HG02678 (cell line): Measurements from ENCODE around the gene WDR91.
A peak's percentile ranks its signal among the peaks of the same experiment; 100 is the strongest.
"Not testable (repeated sequence)": the region's sequence is repeated elsewhere in the genome, so short reads cannot be mapped to it uniquely, and the experiment has no call there.

Experiments
- ATAC-seq: cut with Tn5 transposase; IDR thresholded peaks from one replicate; pipeline ENCODE4 v1.9.1; 2021; ENCODE audit warnings: mild to moderate bottlenecking, moderate library complexity; ENCODE audit not compliant: unreplicated experiment

The WDR91 gene

DNA sequence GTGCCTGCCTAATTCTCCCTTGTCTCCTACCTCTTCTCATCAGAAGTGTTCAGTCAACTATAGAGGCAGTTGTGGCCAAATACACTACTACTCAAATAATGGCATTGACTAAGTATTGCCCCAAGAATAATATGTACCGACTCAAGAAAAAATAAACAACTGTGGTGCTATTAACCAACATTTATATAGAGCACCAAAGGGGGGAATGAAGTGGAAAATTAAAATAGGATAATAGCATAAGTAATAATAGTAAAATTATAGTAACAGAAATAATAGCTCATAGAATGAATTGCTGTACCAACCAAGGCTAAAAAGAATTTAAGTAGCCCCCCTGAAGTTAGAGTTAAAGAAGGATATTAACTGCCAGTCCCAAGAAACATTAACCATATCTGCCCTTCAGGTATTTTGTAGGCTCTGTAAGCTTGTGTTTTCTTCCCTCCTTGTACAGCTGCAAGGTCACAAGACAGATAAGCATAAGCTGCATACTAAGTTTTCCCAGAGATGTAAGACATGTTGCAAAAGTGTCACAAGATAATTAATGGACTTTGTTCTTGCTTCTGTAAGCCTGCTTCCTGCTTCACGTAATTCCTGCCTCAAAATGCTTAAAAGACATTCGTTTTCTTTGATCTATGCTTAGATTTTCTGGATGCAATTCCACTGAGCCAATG lies 29.9 kb downstream of the WDR91 start:
- ATAC-seq = no peak

DNA sequence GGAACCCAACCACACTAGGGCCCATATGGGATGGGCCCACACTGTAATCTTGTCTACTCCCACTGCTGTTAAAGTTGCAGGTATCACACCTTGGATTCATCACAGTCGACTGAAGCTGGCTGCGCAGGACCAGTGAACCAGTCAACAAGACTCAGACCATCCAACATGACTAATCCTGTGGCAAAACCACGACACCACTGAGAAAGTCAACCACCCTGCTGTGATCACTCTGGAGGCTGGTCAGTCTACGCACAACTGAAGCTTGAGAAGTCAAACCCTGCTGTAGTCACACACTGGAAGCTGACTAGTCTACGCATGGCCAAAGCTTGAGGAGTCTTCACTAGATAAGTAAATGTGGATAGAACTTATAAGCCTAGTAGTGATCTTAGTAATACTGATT lies 31.2 kb downstream of the WDR91 start:
- ATAC-seq = no peak

DNA sequence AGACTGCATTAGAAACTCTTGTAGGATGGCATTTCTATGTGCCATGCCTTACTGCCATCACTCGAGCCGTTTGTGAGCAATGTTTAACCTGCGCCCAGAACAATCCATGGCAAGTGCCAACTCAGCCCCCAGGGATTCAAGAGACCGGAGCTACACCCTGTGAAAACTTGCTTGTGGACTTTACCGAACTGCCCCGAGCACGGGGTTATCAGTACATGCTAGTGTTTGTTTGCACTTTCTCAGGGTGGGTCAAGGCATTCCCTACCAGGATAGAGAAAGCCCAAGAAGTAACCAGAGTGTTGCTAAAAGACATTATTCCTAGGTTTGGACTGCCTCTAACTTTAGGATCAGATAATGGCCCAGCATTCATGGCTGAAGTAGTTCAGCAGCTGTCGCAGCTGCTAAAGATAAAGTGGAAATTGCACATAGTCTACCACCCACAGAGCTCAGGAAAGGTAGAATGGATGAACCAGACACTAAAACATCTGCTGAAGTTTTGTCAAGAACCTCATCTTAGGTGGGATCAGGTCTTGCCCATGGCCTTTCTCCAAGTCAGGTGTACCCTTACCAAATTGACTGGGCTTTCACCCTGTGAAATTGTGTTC lies 31.9 kb downstream of the WDR91 start:
- ATAC-seq = no peak

DNA sequence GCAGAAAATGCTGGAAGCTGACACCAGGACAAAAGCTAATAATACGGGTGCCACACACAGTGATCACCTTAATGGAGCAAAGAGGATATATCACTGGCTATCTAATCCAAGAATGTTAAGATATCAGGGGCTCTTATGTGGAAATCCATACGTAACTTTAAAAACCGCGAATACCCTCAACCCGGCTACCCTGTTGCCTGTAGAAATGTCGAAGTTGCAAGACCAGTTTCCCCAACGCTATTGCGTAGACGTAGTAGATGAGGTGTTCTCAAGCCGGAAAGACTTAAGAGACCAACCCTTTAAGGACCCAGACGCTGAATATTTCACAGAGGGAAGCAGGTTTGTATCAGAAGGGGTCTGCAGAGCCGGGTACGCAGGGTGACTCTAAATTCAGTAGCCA lies 33.0 kb downstream of the WDR91 start:
- no peak for ATAC-seq

DNA sequence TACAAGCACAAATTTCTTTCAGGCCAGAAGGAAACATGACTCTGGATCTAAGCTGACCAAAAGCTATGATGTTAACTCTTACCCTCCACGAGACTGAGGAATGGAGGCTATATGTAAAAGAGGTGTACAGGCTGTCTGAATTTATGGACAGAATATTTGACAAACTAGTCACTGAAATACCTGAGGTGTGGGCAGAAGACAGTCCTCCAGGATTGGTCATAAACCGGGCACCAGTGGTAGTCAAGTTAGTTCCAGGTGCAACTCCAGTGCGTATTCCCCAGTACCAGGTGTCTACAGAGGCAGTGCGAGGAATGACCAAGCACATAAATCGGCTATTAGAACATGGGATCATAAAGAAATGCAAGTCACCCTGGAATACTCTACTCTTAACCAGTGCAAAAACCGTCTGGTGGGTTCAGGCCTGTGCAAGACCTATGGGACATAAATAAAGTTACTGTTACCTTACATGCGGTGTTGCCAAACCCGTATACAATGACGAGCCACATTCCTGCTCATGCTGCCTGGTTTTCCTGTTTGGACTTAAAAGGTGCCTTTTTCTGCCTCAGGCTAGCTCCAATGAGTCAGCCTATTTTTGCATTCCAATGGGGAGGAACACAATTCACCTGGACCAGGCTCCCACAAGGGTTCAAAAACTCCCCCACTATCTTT lies 34.2 kb downstream of the WDR91 start:
- ATAC-seq = no peak

DNA sequence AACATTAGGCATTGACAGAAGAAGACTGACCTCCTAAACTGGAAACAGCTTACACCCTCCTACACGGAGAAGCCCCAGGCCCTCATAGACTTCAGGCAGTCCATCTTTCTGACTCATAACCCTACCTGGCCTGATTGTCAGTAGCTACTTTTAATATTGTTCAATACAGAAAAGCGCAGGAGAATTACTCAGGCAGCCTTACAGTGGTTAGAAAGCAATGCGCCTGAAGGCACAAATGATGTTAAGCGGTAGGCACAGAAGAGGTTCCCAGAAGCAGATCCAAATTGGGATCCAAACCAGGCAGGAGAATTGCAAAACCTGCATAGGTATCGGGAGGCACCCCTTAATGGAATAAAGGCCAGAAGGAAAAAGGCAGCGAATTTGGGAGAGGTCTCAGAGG lies 35.4 kb downstream of the WDR91 start:
- ATAC-seq = no peak

DNA sequence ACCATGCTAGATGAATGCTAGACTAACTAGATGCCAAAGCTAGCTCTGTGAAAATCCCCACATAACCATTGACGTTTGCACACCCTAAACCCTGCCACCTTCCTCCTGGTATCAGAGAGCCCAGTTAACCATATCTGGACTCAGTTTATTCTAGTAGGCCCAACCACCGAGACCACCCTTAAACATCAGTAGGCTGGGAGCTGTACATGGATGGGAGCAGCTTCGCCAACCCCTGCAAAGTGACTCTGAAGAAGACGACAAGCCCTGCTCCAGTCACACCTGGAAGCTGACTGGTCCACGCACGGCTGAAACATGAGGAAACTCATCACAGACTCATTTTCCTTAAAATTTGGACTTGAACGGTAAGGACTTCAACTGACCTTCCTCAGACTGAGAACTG lies 36.4 kb downstream of the WDR91 start:
- no peak for ATAC-seq

DNA sequence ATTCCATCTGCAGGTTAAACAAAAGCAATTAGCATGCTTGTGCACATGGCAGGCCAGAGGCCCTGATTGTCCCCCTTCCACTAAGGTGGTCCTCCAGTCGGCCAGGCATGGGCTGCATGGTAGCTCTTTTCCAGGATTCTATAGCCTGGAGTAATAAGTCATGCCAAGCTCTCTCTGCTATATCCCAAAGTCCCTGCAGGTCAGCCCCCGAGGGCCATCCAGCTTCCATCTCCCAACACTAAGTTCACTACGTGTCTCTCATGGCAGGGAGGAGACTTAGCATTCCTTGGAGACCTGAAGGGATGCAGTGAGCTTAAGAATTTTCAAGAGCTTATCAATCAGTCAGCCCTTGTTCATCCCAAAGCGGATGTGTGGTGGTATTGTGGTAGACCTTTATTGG lies 37.4 kb downstream of the WDR91 start:
- ATAC-seq = not testable (repeated sequence)

DNA sequence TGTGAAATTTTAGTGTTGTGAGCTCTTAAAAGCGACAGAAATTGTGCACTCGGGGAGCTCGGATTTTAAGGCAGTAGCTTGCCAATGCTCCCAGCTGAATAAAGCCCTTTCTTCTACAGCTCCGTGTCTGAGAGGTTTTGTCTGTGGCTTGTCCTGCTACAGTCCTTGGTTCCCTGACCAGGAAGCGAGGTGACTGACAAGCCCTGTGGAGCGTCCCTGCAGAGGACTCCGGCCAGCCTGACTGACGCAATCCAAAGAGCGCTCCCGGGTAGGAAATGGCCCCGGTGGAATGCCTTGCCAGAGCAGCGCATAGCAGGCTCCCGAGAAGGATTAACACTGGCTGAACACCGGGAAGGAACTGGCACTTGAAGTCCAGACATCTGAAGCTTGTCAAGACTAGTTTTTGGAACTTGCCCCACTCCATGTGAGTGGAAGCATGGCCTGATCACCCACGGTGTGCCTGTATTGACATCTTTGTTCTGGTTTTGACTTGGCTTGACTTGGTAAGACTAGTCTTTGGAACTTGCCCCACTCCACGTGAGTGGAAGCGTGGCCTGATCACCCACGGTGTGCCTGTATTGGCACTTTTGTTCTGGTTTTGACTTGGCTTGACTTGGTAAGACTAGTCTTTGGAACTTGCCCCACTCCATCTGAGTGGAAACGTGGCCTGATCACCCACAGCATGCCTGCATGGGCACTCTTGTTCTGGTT lies 39.6 kb downstream of the WDR91 start:
- ATAC-seq = not testable (repeated sequence)

DNA sequence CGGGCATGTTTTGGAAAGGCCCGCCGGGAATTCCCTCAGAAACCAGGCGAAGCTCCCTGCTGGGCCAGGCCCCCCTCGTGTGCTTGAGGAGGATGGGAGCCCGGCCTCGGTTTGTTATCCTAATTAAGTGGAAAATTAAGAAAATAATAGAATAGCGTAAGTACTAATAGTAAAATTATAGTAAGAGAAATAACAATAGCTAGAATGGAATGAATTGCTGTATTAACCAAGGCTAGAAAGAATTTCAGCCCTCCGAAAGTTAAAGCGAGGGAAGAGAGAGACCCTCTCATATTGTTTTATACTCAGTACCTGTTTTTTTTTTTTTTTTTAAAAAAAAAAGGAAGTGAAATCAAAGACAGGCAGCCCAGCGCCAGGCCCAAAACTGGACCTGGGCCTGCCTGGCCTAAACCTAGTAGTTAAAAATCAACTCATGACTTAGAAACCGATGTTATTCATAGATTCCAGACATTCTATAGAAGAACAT lies 40.3 kb downstream of the WDR91 start:
- ATAC-seq = peak; percentile 26

DNA sequence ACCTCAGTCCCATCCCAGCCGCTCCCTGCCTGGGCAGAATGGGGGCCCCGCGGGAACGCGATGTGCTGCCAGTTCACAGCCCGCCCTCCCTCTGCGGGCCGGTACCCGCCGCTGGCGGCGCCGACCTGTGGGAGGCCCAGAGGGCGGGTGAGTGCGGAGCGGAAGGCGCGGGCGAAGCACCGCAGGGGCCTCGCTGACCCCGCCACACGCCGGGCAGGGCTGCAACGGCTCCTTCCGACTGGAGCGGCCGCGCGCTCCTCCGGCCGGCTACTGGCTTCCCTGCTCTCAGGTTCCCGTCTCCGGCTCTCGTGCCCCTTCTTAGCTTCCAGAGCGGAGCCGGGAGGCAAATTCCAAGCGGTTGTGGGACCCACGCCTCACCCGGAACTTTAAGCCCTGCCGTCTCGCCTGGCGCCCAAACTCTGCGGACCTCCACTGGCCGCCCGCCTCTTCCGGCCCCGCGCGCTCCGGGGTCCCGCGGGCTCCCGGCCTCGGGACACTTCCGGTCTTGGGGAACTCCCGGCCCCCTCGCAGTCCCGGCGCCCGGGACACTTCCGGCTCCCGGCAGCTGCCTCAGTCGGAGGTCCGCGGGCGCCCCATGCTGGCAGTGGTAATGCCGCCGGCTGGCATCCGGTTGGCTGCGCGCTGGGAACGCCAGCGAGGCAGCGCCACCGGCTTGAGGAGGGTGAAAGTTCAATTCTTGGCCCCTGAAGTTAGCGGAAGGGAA lies 40.9 kb downstream of the WDR91 start, which contains the start of gene CYREN:
TSS of gene CYREN (minus strand) at position 434 of the 724 bp plus-strand sequence. CDS start 1,785 bp downstream, outside the sequence.
- ATAC-seq = peak; percentile 74

DNA sequence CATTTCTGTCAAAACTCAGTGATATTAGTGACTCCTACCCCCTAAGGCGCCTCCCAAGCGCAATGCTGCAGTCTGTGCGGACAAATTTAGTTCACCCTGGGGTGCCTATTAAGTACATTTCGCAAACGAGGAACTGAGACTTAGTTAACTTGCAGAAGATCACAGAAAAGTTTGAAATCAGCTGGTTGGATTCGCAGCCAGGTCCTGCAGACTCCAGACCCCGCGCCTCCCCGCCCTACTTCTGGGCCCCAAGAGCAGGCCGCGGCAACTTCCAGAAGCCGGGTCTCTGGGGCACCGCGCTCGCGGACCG lies 41.4 kb downstream of the WDR91 start:
- no peak for ATAC-seq

DNA sequence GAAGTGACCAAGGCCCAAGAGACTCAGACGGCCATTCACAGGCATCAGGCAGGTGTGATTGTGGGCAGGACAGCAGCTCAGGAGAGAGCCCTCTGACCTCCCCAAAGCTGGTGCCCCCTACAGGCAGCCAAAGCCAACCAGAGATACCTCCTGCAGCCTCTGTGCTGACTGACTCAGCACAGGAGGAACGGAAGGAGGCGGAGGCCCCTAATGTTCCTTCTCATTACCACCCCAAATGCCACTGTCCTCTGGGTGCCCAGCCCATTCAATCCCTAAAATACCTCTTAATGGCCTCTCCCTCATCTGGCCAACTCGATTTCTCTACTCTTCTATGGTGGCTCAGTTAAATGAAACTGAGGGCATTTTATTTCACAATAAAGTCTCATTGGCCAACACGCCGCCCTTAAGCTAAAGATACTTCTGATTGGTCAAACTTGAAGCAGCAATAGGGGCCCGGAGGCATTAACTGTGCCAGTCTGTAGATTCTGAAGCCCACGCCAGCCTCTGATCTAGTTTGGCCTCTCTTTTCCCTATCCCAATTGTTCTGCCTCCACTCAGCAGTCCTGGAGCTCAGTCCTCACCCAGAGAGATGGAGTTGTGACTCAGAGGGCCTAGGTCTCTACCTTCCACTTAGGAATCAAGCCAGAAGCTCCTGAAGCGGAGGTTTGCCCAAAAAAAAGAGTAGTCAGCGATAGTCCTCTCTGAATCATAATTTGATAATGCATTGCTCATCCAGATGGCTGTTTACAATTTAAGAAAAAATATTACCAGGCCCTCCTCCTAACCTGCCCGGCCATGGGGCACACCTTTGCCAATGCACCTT lies 42.0 kb downstream of the WDR91 start:
- ATAC-seq = peak; percentile 43

DNA sequence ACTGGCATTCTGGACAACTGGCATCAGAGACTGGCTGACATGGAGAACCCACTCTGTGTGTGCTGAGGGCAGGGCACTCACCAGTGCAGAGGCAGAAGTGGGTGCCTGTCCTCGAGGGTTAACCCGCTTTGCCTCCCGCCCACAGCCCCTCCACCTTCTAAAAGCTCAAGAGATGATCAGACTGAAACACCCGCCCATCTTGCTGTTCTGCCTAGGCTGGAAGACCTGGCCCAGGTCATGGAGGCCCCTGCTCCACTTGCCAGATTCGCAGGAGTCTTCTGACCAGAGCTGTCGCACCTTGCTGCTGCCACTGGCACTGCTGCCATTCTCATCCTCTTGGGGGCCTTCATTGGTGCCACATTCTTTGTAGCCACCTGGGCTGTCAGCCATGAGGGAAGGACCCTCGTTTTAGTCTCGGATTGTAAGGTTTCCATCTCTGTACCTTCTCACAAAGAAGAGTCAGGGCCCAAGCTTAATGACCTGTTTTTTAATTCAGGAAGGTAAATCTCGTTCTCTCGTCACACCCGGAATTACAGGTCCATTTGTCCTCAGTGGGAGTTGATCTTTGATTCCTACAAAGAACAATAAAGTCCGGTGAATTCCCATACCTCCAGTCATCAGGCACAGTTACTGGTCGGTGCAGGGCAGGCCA lies 42.7 kb downstream of the WDR91 start:
- ATAC-seq = no peak

DNA sequence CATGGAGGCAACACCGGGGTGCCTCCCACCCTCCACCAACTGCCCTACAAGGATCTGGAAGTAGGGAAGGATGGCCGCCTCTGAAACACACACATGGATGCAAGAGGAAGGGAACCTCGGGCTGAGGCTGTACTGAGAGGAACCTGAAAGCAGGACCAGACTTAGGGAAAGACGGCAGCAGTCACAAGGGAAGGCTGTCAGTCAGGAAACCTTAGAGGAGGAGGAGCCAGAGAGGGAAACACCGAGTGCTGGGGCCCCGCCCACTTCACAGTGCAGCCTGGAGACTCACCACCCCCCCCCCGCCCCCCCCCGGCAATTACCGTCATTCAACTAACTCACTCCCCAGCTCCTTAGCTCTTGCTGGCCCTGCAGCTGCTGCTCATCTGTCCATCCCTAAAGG lies 43.3 kb downstream of the WDR91 start:
- no peak for ATAC-seq

DNA sequence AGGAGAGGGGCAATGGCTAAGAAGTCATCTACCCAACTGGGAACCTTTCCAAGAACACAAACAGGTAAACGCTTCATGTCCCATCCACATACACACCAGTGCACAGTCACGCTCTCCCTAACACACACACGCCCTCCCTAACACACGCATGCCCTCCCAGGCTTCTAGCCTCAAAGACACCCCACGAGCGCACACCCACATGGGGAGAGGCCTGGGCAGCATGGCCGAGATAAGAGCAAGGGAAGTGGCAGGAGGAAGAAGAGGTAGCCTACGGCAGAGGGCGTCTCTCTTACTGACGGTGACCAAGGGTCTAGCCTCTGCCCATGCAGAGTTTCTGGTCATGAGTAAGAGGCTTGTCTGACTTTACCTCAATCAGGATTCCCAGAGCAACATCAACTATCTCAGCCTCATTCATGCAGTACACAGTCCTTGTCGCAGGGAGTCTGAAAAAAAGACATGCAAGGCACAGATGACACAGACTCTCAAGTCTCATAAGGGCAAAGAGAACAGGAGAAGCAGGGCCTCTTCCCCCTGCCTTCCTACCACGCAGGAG lies 43.9 kb downstream of the WDR91 start:
- no peak for ATAC-seq

DNA sequence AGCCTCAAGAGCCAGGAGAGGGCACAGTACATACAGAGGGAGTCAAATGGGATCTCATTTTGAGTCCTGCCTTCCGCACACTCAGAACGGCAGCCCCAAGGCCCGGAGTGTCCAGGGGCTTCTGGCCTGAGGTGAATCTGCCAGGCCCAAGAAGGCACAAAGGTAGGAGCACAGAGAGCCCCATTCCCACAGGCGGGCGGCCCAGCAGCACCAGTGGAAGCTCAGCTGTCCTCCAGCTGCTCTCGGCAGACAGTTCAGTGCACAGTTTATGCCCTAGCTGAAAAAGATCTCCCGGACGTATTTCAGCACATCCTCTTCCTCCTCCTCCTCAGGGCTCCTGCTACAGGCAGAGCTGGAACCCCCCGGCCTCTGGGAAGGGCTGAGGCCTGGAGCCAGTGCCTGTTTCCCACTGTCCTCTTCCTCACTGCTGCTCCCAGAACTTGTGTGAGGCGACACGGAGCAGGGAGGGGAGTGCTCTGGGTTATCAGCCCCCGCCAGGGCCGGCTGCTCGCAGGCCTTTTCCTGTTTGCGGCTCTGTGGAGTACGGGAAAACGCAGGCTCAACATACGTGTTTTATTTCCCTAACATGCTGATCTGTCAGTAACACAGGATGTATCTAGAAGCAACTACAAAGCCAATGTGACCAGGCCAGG lies 44.9 kb downstream of the WDR91 start:
- no peak for ATAC-seq

DNA sequence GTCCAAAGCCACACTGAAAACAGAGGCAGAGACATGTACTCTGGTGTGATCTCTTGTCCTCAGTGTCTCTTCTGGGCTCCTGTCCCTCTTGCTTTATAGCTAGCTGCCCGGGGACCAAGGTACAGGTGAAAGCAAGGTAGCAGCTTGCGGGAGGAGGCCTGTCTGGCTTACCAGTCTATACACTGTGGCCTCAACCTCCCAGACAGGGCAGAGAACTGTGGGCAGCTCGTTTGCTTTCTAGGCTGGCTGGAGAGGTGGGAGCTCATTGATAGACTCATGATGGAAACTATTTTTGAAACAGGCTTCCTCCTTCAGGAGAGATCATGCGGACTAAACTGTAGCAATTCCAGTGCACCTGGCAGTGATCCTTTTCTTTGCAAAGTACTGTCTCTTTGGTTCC lies 45.5 kb downstream of the WDR91 start:
- no peak for ATAC-seq
